Stimulated activated CD4-positive, alpha-beta T cell treated with anti-CD3 and anti-CD28 coated beads, Interleukin-15, amount 100 ng/mL, for 48 hours (primary cell): ENCODE measurements around the gene IPO5.

Source experiments
- DNase-seq, 2 donors: peaks; one replicate each; pipeline ENCODE4 v3.0.0-alpha.2; 2020; ENCODE audit warnings: low read depth in 2 of 2

The IPO5 gene

DNA sequence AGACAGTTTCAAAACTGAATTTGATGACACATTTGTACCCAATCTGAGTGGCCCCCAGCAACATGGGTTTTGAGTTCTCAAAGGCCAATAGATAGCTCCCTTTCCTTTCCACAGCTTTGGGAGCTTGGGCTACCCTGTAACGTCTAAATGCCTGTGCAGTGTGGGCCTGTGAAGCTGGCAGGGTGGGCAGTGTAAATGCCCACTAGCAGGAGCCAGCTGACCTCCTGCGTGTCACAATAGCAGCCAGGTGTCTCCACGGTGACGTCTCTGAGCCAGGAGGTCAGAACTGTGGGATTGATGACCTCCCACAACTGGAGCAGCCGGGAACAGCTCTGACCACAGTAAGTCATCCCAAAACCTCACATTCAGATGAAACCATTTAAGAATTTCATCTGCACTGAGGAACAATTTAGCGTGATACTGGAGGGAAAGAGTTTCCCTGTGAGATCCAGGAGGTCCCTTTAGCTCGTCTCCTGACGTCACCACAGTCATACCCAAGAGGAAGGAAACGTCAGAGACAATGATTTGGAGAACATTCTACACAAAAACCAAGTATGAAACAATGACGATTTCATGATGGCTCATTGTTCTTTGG, at the start of gene IPO5:
Gene IPO5, plus strand, starts transcription at position 300 of the 595 bp plus-strand sequence. CDS start 23,022 bp downstream, outside the sequence.
- DNase-seq: no peak

DNA sequence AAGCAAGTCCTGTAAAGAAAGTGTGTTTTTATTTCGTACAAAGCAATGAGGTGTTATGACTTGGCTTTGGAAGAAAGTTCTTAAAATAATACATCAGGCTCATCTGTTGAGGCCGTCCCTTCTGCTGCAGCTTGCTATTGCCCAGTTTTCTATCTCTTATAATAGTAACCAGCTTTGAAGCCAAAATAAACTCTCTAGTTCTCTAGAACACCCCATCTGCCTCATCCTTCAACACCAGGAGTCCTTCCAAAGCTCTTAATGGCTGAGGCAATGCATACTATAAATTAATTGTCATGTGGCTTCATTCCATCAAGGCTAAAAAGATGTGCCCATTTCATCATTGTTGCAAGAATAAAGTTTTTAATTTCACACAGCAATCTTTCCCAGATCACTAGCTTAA, 49.4 kb upstream of the IPO5 start:
- no peak for DNase-seq

- DNase-seq: no peak
Measured at GRCh38 chr13:97905517-97905916, 48.0 kb upstream of the IPO5 start.

DNA sequence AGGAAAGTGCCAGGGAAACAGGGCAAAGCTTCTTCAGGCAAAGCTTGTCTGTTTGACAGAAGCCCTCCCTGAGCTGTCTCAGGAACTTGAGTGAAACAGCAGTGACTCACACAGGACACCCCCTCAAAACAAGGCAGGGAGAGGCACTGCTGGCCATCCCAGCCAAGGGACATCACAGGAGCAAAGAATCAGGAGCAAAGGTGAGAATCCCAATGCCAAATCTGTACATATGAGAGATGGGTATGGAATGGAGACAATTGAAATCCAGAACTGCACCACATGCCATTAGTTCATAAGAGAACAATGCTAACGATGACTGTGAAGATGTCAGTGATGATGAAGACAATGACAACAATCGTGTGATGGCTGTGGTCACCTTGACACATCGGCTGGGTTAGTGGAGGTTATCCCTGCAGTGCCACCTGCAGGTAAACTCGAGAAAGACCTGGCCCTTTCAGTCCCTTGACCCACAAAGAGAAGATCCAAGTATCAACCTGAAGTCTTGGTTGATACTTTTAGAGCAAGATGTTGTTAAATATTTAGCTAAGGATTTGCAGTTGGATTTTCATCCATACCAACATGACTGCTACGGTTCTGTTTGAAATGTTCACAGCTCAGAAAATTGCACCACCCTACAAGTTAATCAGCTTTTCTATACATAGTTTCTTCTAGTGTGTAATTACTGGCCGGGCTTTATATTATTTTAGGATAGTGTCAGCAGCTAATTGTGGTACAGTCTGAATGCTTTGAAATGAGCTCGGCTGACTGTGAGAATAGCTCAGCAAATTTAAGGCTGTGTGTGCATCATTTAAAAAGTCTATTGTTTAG, 42.0 kb upstream of the IPO5 start:
- peak in 1 of 2 donors; percentile 10 for DNase-seq

DNA sequence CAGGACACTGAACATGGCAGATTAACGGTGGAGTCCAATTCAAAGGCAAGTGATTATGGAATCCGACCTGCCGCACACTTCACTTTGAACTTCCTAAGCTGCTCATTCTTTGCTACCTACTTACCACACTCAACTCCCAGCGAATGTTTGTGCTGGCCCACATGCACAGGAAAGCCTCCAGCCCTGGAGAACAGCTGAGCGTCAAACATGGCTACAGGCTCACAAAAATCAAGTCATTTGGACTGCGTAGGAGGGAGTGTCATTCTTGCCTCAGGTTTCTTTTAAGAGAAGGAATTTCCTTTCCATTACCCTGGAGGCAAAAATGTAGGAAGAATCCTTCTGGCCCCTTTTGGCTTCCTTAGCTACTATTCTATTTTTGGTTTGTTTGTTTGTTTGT, 41.3 kb upstream of the IPO5 start:
- DNase-seq: no peak

- no peak for DNase-seq
Measured at GRCh38 chr13:97913206-97913605, 40.3 kb upstream of the IPO5 start.

DNA sequence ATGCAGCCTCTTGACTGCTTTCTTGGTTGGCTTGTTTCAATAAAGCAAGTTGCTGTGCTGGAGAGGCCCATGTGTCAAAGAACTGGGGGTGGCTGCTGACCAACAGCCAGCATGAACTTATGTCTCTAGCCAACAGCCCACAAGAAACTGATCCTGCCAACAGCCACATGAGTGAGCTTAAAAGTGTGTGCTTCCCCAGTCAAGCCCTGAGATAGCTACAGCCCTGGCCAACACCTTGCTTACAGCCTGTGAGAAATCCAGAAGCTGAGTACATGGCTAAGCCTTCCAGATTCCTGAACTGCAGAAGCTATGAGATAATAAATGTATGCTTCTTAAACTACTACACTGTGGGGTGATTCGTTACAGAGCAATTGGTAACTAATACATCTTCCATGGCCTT, 38.9 kb upstream of the IPO5 start:
- DNase-seq: no peak

DNA sequence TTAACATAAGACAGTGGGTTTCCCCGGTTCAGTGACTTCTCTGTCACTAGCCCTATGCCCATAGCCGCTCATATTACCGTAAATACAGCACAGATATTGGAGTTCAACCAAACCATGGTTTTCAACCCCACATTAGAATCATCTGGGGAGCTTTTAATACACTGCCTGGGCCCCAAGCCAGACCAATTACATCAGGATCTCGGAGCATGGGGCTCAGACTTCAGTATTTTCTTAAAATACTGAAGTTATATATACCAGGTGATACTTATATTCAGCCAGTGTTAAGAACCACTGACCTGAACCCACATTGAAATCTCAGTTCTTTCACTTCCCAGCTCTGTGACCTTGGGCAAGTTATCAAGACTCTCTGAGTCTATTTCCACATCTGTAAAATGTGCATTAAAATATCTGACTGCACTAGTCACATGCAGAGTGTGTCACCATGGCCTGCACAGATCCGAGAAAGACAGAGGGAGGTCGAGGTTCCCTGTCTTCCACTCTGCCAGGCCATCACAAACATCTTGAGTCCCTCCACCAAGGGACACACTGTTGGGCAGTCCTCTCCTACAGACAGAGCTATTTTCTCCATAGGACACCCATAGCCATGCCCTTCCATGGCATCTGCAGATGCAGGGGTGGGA, 32.2 kb upstream of the IPO5 start:
- no peak for DNase-seq

GRCh38 chr13:97928301-97928700, 25.2 kb upstream of the IPO5 start:
- no peak for DNase-seq

DNA sequence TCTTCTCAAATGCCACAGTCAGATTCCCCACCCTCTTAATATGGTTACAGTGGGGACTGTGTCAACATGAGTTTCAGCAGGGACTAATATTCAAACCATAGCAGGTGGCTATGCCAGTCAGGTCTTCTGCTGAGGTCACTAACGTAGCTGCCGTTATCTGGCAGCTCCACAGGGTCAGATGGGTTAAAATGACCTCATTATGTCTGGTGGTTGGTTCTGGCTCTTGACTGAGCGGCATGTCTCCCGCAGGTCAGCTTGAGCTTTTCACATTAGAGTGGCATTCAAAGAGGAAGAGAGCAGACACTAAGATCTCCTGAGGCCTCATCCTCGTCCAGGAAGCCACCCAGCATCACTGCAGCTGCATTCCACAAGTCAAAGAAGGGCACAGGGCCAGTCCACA, 21.4 kb upstream of the IPO5 start:
- no peak for DNase-seq

GRCh38 chr13:97932647-97933046, 20.8 kb upstream of the IPO5 start:
- no peak for DNase-seq

DNA sequence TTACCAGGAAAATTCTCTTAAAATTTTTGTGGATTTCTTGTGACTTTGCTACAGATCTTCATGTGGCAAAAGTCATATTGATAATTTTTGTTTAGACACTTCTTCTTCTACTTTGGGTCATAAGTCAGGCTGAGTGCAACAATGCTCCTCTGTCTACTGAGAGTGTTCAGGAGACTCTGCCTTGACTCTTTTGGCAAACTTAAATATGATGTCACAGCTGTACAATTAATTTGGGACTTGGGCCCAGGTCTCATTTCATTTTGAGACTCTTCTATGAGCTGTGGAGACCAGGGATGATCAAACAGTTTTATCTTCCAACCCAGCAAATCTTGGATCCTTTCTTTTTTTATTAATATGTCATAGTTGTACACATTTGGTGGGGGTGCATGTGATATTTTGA, 19.7 kb upstream of the IPO5 start:
- no peak for DNase-seq

DNA sequence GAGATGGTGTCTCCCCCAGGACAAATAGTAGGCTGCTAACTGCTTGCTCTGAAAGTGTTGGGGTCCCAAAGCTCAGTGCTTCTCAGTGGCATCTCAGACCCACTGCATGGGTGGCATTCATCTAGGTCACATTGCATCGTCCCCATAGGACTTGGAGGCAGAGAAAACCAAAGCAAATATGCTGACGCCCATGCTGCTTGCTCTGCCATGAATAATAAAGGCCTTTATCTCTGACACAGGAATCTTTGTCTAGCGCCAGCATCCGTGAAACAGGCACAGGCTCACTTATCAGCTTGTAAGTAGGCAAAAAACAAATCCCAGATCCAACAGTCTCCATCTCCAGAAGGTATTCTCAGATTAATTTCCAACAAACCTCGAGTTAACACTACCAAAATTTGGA, 18.9 kb upstream of the IPO5 start:
- no peak for DNase-seq

DNA sequence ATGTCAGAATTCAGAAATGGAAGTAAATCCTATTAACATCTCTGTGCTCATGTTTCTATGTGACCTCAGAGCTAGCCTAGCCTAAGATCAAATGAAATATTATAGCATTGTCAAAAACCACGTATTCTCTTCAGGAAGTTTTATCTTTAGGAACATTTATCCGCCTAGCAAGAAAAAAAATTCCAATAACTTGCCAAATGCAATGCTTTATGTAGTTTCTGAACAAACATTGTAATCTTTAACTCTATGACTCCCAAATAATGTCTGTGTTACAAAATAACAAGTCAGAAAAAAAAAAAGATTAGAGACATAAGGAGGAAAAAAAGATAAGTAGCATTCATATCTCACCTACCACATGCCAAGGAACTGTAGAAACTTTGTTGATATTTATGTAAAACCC, 18.4 kb upstream of the IPO5 start:
- no peak for DNase-seq

- no peak for DNase-seq
Measured at GRCh38 chr13:97936036-97936435, 17.4 kb upstream of the IPO5 start.

DNA sequence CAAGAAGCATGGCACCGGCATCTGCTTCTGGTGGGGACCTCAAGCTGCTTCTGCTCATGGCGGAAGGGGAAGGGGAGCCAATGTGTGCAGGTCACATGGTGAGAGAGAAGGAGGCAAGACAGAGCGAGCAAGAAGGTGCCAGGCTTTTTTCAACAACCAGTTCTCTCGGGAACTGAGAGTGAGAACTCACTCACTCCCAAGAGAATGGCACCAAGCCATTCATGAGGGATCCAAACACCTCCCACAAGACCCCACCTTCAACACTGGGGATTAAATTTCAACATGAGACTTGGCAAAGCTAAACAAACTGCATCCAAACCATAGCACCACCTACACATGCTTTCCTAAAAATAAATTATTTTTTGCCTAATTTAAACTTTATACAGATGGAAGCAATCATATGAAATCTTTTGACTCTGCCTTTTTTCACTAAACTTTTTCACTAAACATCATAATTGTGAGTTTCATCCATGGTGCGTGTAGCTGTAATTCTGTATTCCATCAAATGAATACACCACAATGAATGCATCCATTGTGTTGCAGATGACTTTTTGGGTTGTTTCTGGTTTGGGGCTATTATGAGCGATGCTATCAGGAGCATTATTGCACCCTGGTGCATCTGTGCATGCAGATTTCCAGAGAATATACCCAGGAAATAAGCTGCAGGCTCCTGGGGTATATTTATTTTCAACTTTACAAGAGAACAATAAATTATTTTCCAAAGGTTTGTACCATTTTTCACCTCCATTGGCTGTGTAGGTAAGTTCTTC, 14.6 kb upstream of the IPO5 start:
- no peak for DNase-seq

GRCh38 chr13:97944396-97945029, 9.0 kb upstream of the IPO5 start:
- DNase-seq: no peak

DNA sequence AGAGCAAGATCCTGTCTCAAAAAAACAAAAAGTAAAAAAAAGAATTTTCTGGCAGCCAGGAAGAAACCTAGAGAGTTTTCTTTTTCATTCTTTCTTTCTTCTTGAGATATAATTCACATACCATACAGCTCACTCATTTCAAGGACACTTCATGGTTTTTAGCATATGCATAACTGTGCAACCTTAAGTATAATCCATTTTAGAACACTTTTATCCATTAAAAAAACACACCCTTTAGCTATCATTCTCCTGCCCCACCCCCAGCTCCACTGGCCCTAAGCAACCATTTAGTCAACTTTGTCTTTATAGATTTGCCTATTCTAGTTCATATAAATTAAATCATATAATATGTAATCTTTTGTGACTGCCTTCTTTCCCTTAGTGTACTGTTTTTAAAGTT, 8.1 kb upstream of the IPO5 start:
- DNase-seq: no peak

DNA sequence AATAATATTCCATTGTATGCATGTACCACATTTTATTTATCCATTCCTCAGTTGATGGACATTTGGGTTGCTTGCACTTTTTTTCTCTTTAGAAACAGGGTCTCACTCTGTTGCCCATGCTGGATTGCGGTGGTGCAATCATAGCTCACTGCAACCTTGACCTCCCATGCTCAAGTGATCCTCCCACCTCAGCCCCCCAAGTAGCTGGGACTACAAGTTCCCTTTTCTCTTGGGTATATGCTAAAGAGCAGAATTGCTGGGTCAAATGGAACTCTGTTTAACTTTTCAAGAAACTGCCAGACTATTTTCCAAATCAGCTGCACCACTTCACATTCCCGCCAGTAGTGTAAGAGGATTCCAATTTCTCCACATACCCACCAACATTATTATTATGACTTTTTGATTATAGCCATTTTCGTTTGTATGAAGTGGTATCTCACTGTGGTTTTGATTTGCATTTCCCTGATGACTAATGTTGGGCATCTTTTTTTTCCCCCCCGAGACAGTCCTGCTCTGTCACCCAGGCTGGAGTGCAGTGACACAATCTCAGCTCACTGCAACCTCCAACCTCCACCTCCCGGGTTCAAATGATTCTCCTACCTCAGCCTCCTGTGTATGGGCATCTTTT, 7.6 kb upstream of the IPO5 start:
- DNase-seq: no peak

DNA sequence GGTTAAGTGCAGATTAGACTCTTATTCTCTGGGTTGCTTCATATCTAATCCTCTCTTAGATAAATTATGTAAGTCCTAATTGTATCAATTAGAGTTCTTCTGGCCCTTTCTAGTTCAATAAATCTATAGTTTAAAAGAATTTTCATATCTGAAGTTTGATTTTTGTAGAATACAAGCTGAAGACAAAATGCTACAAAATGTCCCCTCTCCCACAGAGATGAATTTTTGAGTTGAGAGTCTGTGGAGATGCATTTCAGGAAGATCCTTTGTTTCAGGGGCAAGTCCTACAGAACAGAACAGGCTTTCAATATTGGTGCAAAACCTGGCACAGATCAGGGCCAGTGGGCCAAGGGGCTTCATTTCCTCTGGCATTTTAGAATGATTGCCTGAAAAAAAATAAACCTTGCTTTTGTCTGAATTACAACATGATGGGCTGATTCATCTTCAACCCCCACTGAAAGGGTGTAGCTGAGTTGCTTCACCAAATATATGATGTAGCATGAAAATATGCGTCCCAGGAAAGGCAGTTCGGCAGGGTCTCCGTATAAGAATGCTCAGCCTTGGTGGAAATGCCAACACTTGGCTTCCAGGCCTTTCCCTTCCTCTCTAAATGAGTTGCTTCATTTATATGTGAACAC, 6.4 kb upstream of the IPO5 start:
- DNase-seq: no peak

- no peak for DNase-seq
Measured at GRCh38 chr13:97948041-97948440, 5.4 kb upstream of the IPO5 start.
